HG03575 (cell line): Measurements from ENCODE around the gene HOXB3.
"Not testable (repeated sequence)": the region's sequence is repeated elsewhere in the genome, so short reads cannot be mapped to it uniquely, and the experiment has no call there.

Experiments
- ATAC-seq: cut with Tn5 transposase; IDR thresholded peaks from one replicate; pipeline ENCODE4 v1.9.1; 2021; ENCODE audit not compliant: unreplicated experiment, insufficient number of reproducible peaks, low FRiP score; ENCODE audit errors: extremely low read depth

Gene HOXB3

GRCh38 chr17:48522031-48522653, 67.9 kb downstream of the HOXB3 start:
- no peak for ATAC-seq

GRCh38 chr17:48520631-48521079, 69.4 kb downstream of the HOXB3 start:
- no peak for ATAC-seq

- no peak for ATAC-seq
Observed at GRCh38 chr17:48519427-48519826, 70.6 kb downstream of the HOXB3 start.

- ATAC-seq: no peak
Observed at GRCh38 chr17:48517478-48517877, 72.6 kb downstream of the HOXB3 start.

GRCh38 chr17:48515925-48516900, 73.8 kb downstream of the HOXB3 start:
- no peak for ATAC-seq

GRCh38 chr17:48514477-48514876, 75.6 kb downstream of the HOXB3 start:
- ATAC-seq: no peak

GRCh38 chr17:48513666-48514455, 76.2 kb downstream of the HOXB3 start:
- no peak for ATAC-seq

- no peak for ATAC-seq
Observed at GRCh38 chr17:48513097-48513496, 76.9 kb downstream of the HOXB3 start.

- peak; percentile 41 for ATAC-seq
Observed at GRCh38 chr17:48510761-48511604, 79.1 kb downstream of the HOXB3 start.

- no peak for ATAC-seq
Observed at GRCh38 chr17:48510381-48510760, 79.7 kb downstream of the HOXB3 start.

- not testable (repeated sequence) for ATAC-seq
Observed at GRCh38 chr17:48509708-48510107, 80.3 kb downstream of the HOXB3 start.

GRCh38 chr17:48506246-48506645, 83.8 kb downstream of the HOXB3 start:
- ATAC-seq: no peak

GRCh38 chr17:48505788-48506187, 84.3 kb downstream of the HOXB3 start:
- ATAC-seq: no peak

- no peak for ATAC-seq
Observed at GRCh38 chr17:48504953-48505352, 85.1 kb downstream of the HOXB3 start.

- ATAC-seq: no peak
Observed at GRCh38 chr17:48503747-48504146, 86.3 kb downstream of the HOXB3 start.

- no peak for ATAC-seq
Observed at GRCh38 chr17:48502901-48503300, 87.1 kb downstream of the HOXB3 start.

GRCh38 chr17:48502312-48502711, 87.7 kb downstream of the HOXB3 start:
- no peak for ATAC-seq
